ENCODE results near the gene FAM241B. TPM values are rescaled to one million over a fixed set of nuclear protein-coding genes. Genes with fewer than 3 reads are reported as not detected.

The FAM241B gene
- total and polyA plus RNA-seq, 2 experiments from 2014 or later: 13.7 to 45.3 TPM

- Histone ChIP-seq H3K9me3 (ENCODE audit: low read depth) (no peaks in the 10 kb centered on the region), H3K4me3 (no peak overlapping the region), H3K36me3 (no peaks in the 10 kb centered on the region), H3K4me1 (ENCODE audit: low read depth) (peaks cover 57% of the 10 kb centered on the region), H3K27ac (no peak overlapping the region), H3K27me3 (no peaks in the 10 kb centered on the region)
- peak in 1 of 2 donors; percentile 52 for DNase-seq (ENCODE audit: low read depth in 1 of 2, low spot score in 1 of 2)
- TF ChIP-seq, protein P1, sequence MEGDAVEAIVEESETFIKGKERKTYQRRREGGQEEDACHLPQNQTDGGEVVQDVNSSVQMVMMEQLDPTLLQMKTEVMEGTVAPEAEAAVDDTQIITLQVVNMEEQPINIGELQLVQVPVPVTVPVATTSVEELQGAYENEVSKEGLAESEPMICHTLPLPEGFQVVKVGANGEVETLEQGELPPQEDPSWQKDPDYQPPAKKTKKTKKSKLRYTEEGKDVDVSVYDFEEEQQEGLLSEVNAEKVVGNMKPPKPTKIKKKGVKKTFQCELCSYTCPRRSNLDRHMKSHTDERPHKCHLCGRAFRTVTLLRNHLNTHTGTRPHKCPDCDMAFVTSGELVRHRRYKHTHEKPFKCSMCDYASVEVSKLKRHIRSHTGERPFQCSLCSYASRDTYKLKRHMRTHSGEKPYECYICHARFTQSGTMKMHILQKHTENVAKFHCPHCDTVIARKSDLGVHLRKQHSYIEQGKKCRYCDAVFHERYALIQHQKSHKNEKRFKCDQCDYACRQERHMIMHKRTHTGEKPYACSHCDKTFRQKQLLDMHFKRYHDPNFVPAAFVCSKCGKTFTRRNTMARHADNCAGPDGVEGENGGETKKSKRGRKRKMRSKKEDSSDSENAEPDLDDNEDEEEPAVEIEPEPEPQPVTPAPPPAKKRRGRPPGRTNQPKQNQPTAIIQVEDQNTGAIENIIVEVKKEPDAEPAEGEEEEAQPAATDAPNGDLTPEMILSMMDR (IDR thresholded peaks at IDR 0.05; ENCODE audit: low read depth, low read length): peak; percentile 5
Measured at GRCh38 chr10:69649786-69650550, 19.9 kb downstream of the FAM241B start.

DNA sequence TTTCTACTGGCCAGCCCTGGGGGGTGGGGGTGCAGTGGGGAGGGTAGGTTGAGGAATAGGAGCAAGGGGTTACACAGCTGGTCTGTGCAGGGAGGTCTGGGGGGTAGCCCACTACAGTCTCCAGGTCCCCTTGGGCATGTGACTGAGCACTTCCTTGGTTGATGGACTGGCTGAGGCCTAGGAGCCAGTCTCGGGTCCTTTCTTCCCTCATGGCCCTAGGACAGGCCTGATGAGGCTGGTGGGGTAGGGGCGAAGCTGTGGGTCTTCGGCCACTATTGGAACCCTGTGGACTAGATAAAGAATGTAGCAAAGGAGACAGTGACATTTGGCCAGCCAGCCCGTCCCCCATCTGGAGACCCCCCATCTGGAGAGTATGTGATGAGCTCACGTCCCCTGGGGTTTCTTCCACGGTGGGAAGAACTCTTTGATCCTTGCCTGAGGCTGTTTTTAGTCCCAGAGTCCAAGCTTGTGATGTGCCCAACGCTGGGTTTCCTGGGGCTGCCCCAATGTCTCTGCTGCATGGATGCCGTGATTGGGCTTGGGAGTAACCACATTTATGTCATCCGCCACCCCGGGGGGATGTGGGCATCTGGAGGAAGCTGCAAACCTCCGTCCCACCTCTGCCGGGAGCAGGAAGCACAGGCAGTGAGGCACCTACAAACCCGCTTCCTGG, 20.7 kb downstream of the FAM241B start:
- Histone ChIP-seq H3K9me3 (ENCODE audit: low read depth) (no peaks in the 10 kb centered on the region), H3K27ac (no peak overlapping the region), H3K4me1 (ENCODE audit: low read depth) (peaks cover 61% of the 10 kb centered on the region), H3K27me3 (no peaks in the 10 kb centered on the region), H3K36me3 (no peaks in the 10 kb centered on the region), H3K4me3 (no peak overlapping the region)
- TF ChIP-seq, protein P1 (IDR thresholded peaks at IDR 0.05; ENCODE audit: low read depth, low read length): no peak
- no peak for DNase-seq (ENCODE audit: low read depth in 1 of 2, low spot score in 1 of 2)

DNA sequence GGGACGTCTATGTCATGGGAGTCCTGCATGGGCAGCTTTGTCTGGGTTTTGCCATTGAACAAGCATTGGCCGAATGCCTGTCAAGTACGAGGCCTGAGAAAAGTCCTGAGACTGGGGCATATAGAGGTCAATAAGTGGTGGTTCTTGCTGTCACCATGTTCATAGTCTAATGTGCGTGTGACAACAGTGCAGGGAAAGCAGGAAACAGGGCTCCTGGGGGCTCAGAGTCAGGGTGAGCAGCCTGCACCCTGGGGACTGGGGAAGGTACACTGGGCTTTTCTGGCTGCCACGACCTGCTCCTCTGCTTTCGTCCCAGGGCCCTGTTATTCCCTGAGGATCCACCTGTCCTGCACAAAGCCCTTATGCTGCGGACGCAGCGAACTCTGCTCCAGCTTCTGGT, 21.3 kb downstream of the FAM241B start:
- Histone ChIP-seq H3K27ac (peak overlapping the region; percentile 36), H3K27me3 (no peaks in the 10 kb centered on the region), H3K36me3 (no peaks in the 10 kb centered on the region), H3K9me3 (ENCODE audit: low read depth) (no peaks in the 10 kb centered on the region), H3K4me3 (no peak overlapping the region), H3K4me1 (ENCODE audit: low read depth) (peaks cover 61% of the 10 kb centered on the region)
- DNase-seq (ENCODE audit: low read depth in 1 of 2, low spot score in 1 of 2): no peak
- TF ChIP-seq, protein P1 (IDR thresholded peaks at IDR 0.05; ENCODE audit: low read depth, low read length): no peak

DNA sequence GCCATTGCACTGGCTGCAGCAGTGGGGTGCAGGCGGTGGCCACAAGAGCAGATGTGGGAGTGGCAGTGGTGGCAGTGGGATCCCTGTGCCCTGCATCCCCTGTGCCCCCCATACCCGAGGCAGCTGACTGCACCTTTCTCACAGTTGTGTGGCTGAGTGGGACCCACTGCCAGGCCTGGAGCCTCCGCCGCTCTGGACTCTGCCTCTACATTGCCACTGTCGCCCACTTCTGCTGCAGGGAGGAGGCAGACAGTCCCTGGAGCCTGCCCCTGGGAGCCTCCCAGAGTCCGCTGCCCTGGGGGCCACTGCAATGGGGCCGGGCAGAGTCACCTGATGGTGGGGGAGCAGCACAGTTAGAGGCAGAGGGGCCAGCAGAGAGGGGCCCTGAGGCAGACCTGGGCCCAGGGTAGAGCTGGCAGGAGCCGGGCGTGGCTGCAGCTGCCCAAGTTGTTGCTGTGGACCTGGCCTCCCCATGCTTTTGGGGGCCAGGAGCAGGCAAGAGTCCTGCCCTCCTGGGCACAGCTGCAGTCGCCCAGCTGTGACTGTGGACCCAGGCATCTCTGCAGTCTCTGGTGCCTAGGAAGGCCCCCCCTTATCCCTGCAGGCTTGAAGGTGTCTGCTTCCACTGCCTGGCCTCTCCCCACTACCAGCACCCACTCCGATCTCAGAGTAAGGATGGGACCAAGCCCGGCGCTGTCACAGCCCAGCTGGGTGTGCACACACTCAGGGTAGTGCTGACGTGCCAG, 22.2 kb downstream of the FAM241B start:
- H3K4me3 ChIP-seq: no peak overlapping the region
- peaks cover 60% of the 10 kb centered on the region for H3K4me1 ChIP-seq (ENCODE audit: low read depth)
- no peaks in the 10 kb centered on the region for H3K36me3 ChIP-seq
- no peaks in the 10 kb centered on the region for H3K9me3 ChIP-seq (ENCODE audit: low read depth)
- TF ChIP-seq, protein P1 (IDR thresholded peaks at IDR 0.05; ENCODE audit: low read depth, low read length): no peak
- DNase-seq (ENCODE audit: low read depth in 1 of 2, low spot score in 1 of 2): no peak
- H3K27me3 ChIP-seq: no peaks in the 10 kb centered on the region
- no peak overlapping the region for H3K27ac ChIP-seq

DNA sequence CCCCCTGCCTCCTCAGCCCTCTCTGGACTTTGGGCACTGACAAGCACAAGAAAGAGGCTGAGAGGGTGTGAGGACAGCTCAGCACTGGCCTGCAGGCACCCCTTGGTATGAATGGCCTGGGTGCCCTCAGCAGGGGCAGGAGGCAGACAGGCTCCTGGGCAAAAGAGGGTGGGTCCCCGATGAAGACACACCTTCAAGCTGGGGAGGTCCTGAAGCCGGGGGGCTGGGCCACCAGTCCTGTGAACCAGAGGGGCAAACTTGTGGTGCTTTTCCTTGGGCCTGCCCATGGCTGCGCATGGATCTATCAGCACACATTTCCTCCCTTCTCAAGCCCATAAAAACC, 22.8 kb downstream of the FAM241B start:
- no peak overlapping the region for H3K27ac ChIP-seq
- no peak for DNase-seq (ENCODE audit: low read depth in 1 of 2, low spot score in 1 of 2)
- no peaks in the 10 kb centered on the region for H3K9me3 ChIP-seq (ENCODE audit: low read depth)
- H3K27me3 ChIP-seq: no peaks in the 10 kb centered on the region
- peaks cover 59% of the 10 kb centered on the region for H3K4me1 ChIP-seq (ENCODE audit: low read depth)
- H3K4me3 ChIP-seq: no peak overlapping the region
- no peaks in the 10 kb centered on the region for H3K36me3 ChIP-seq
- TF ChIP-seq, protein P1 (IDR thresholded peaks at IDR 0.05; ENCODE audit: low read depth, low read length): no peak
